ENCODE measurements around the gene ARHGEF33. TPM values are rescaled to one million over a fixed set of nuclear protein-coding genes. Genes with fewer than 3 reads are reported as not detected.

Gene ARHGEF33
- total RNA-seq, 2 experiments from 2014 or later: not detected

DNA sequence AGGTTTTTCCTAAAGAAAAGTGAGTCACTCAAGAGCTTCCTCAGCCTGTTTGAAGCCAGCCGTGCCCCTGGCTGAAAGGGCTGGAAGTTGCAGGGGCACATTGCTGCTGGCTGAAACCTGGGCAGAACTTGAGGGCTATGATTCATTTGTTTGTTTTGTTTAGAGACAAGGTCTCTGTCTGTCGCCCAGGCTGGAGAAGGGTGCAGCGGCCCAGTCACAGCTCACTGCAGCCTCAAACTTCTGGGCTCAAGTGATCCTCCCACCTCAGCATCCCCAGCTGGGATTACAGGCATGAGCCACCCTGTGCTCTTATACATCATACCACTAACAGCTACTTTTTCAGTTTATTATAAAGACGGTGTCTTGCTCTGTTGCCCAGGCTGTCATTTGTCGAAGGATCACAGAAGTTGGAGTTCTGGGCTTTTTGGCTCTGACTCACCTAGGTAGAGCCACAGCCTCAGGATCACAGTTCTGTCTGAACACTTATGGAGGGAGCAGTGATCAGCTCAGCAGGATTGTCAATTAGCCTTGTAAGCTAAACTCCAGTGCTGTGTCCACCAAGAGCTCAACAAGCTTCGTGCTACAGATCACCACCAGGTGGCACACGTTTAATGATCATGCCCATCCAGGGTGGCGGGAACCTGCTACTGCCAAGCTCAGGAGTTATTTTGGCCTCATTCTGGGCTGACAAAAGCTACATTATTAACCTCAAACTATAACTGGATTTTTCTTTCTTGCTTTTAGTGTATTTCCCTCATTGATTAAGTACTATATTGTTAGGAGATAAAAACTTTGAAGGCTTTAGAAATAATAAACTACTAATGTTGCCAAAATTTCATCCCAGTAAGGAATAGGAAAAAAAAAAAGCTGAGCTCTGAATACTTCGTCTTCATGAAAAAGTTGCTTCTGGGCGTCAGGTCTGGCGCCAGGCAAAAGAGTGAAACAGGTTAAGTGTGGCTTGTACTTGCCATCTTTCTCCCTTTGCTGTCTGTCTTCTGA lies 57.9 kb downstream of the ARHGEF33 start:
- CTCF ChIA-PET: interaction anchor here (0.6 to 5.1 kb wide), 38 partner anchors 7 to 297 kb away, joined by 3 to 86 read pairs (median 4); partner anchors contain the start of gene SOS1
- no peaks in the 10 kb centered on the region for H3K27me3 Mint-ChIP-seq (ENCODE audit: low read depth)
- intact Hi-C loops (cut with micrococcal nuclease): loop anchor here (1.0 to 10.0 kb wide), 4 partner anchors 111 to 787 kb away; no protein-coding TSS in a partner anchor
- H3K4me1 Mint-ChIP-seq (ENCODE audit: low read depth): no peaks in the 10 kb centered on the region
- no peaks in the 10 kb centered on the region for H3K36me3 Mint-ChIP-seq (ENCODE audit: low read depth)
- H3K27ac Mint-ChIP-seq: no peak overlapping the region
- H3K4me3 Mint-ChIP-seq: no peak overlapping the region
- peak; percentile 85 for DNase-seq
- H3K9me3 Mint-ChIP-seq: no peaks in the 10 kb centered on the region

DNA sequence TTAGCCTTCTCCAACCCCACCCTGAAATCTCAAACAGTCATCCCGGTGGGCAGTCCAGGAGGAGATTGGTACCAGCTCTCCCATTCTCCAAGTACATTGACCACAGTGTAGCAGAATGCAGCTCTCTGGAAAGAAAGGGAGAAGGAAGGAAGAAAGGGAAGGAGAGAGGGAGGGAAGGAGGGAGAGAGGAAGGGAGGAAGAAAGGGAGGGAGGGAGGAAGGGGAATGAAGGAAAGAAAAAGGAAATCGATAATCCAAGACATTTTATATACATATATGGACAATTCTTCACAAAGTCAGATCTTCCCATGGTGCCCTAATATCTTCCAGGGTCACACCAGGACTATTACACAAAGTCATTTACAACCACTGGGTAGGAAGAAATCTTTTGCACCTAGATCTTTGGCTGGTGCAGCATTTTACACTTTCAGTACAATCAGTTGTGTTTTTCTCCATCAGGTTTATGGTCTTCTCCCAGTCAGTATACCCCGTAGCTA lies 58.8 kb downstream of the ARHGEF33 start:
- H3K4me1 Mint-ChIP-seq (ENCODE audit: low read depth): no peaks in the 10 kb centered on the region
- no peaks in the 10 kb centered on the region for H3K9me3 Mint-ChIP-seq
- CTCF ChIA-PET: interaction anchor here (0.6 to 5.1 kb wide), 21 partner anchors 11 to 293 kb away, joined by 3 to 86 read pairs (median 5); no protein-coding TSS in a partner anchor
- H3K27ac Mint-ChIP-seq: no peak overlapping the region
- no peak for DNase-seq
- H3K27me3 Mint-ChIP-seq (ENCODE audit: low read depth): no peaks in the 10 kb centered on the region
- intact Hi-C loops (cut with micrococcal nuclease): loop anchor here (10.0 kb wide), 1 partner anchor 786 kb away; no protein-coding TSS in a partner anchor
- H3K36me3 Mint-ChIP-seq (ENCODE audit: low read depth): no peaks in the 10 kb centered on the region
- H3K4me3 Mint-ChIP-seq: no peak overlapping the region

DNA sequence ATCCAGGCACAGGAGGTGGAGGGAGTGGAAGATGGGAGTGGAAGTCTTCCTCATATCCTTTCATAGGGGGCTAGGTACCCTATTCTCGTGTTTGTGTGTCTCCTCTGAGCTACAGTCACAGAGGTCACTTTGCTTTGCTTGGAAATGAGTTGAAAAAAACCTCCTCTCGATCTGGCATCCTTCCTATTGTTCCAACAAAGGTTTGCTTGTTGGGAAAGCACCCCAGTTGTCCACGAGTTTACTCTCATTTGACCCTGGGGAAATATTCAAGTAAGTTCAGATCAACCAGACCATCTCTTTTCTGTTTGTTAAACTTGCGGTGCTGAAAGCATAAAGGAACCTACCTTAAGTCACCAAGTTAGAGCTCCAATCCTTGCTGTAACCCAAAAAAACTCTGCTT lies 59.3 kb downstream of the ARHGEF33 start:
- CTCF ChIA-PET: interaction anchor here (0.6 to 5.1 kb wide), 8 partner anchors 9 to 294 kb away, joined by 3 to 86 read pairs (median 4); no protein-coding TSS in a partner anchor
- Mint-ChIP-seq H3K9me3 (no peaks in the 10 kb centered on the region), H3K27ac (no peak overlapping the region), H3K27me3 (ENCODE audit: low read depth) (no peaks in the 10 kb centered on the region), H3K4me3 (no peak overlapping the region), H3K4me1 (ENCODE audit: low read depth) (no peaks in the 10 kb centered on the region), H3K36me3 (ENCODE audit: low read depth) (no peaks in the 10 kb centered on the region)
- no peak for DNase-seq
- intact Hi-C loops (cut with micrococcal nuclease): loop anchor here (10.0 kb wide), 1 partner anchor 786 kb away; no protein-coding TSS in a partner anchor

DNA sequence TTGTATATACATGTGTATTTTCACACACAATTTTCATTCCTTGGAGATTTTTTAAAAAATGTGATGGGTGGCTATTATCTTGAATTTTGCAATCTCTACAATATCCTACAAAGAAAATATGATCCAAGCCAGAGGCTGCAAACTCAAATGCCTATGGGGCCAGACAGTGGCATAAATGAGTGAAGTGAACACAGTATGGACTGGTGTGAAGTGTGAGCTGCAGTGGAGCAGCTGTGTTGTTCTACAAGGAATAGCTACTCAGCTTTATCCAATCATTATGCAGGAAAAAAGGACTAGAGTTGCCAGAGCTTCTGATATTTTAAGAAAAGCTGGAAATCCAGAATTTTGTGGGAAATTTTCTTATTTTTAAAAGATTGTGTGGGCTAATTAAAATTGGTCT lies 62.1 kb downstream of the ARHGEF33 start:
- Mint-ChIP-seq H3K36me3 (ENCODE audit: low read depth) (no peaks in the 10 kb centered on the region), H3K27ac (no peak overlapping the region), H3K9me3 (no peaks in the 10 kb centered on the region), H3K27me3 (ENCODE audit: low read depth) (peaks cover 2% of the 10 kb centered on the region), H3K4me3 (no peak overlapping the region), H3K4me1 (ENCODE audit: low read depth) (no peaks in the 10 kb centered on the region)
- CTCF ChIA-PET: interaction anchor here (1.1 kb wide), 1 partner anchor 278 kb away, joined by 3 read pairs; no protein-coding TSS in a partner anchor
- no peak for DNase-seq
- intact Hi-C loops (cut with micrococcal nuclease): no loop called here

DNA sequence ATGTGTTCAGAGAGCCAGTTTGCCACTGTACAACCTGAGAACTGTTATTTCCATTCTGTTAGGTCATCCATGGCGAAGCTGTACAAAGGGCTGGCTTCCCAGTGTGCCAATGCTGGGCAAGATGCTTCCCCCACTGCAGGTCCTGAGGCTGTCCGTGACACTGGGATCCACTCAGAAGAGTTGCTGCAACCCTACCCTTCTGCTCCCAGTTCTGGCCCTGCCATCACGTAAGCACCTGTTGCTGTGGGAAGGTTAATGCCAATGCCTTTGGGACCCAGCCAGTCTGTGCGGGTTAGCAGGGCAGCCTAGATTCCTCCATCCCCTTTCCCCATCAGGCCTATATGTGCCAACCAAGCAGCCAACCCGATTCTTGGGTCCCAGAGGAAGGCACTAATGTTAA lies 68.3 kb downstream of the ARHGEF33 start:
- Mint-ChIP-seq H3K9me3 (no peaks in the 10 kb centered on the region), H3K27ac (no peak overlapping the region), H3K4me3 (no peak overlapping the region), H3K4me1 (ENCODE audit: low read depth) (no peaks in the 10 kb centered on the region), H3K27me3 (ENCODE audit: low read depth) (peaks cover 14% of the 10 kb centered on the region), H3K36me3 (ENCODE audit: low read depth) (no peaks in the 10 kb centered on the region)
- intact Hi-C loops (cut with micrococcal nuclease): no loop called here
- CTCF ChIA-PET: interaction anchor here (2.5 kb wide), 1 partner anchor 11 kb away, joined by 11 read pairs; no protein-coding TSS in a partner anchor
- DNase-seq: no peak

DNA sequence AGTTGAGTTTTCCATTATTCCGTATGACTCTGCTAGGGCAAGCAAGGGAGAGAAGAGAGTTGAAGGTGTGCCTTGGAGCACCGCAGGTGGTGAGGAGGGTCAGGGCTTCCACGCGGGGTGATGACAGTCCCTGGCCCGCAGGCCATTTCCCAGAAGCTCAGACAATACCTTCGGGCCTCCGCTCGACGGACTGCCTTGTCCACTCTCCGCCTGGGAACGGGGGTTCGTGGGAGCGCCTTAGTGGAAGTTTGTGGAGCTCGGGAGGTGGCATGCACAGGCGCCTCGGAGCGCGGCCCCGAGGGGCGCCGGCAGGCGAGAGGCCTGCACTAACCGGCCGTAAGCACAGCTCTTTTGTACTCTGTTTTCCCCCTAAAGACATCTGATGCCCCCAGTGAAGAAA lies 69.8 kb downstream of the ARHGEF33 start:
- no peaks in the 10 kb centered on the region for H3K9me3 Mint-ChIP-seq
- H3K4me3 Mint-ChIP-seq: peak overlapping the region; percentile 45
- intact Hi-C loops (cut with micrococcal nuclease): no loop called here
- H3K36me3 Mint-ChIP-seq (ENCODE audit: low read depth): no peaks in the 10 kb centered on the region
- DNase-seq: no peak
- no peak overlapping the region for H3K27ac Mint-ChIP-seq
- CTCF ChIA-PET: interaction anchor here (1.0 to 1.6 kb wide), 3 partner anchors 11 to 270 kb away, joined by 3 to 7 read pairs (median 3); no protein-coding TSS in a partner anchor
- peaks cover 12% of the 10 kb centered on the region for H3K27me3 Mint-ChIP-seq (ENCODE audit: low read depth)
- H3K4me1 Mint-ChIP-seq (ENCODE audit: low read depth): no peaks in the 10 kb centered on the region

DNA sequence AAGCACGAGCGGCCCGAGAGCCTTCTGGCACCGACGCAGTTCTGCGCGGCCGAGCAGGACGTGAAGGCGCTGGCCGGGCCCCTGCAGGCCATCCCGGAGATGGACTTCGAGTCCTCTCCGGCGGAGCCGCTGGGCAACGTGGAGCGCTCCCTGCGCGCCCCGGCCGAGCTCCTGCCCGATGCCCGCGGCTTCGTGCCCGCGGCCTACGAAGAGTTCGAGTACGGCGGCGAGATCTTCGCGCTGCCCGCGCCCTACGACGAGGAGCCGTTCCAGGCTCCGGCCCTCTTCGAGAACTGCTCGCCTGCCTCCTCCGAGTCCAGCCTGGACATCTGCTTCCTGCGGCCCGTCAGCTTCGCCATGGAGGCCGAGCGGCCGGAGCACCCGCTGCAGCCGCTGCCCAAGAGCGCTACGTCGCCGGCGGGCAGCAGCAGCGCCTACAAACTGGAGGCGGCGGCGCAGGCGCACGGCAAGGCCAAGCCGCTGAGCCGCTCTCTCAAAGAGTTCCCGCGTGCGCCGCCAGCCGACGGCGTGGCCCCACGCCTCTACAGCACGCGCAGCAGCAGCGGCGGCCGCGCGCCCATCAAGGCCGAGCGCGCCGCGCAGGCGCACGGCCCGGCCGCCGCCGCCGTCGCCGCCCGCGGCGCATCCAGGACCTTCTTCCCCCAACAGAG lies 70.4 kb downstream of the ARHGEF33 start:
- CTCF ChIA-PET: interaction anchor here (1.0 to 1.6 kb wide), 3 partner anchors 12 to 269 kb away, joined by 3 to 7 read pairs (median 3); no protein-coding TSS in a partner anchor
- Mint-ChIP-seq H3K27ac (no peak overlapping the region), H3K4me1 (ENCODE audit: low read depth) (no peaks in the 10 kb centered on the region), H3K4me3 (peak overlapping the region; percentile 52), H3K27me3 (ENCODE audit: low read depth) (peaks cover 12% of the 10 kb centered on the region), H3K36me3 (ENCODE audit: low read depth) (no peaks in the 10 kb centered on the region), H3K9me3 (no peaks in the 10 kb centered on the region)
- intact Hi-C loops (cut with micrococcal nuclease): loop anchor here (5.0 kb wide), 1 partner anchor 267 kb away; no protein-coding TSS in a partner anchor
- peak; percentile 74 for DNase-seq

DNA sequence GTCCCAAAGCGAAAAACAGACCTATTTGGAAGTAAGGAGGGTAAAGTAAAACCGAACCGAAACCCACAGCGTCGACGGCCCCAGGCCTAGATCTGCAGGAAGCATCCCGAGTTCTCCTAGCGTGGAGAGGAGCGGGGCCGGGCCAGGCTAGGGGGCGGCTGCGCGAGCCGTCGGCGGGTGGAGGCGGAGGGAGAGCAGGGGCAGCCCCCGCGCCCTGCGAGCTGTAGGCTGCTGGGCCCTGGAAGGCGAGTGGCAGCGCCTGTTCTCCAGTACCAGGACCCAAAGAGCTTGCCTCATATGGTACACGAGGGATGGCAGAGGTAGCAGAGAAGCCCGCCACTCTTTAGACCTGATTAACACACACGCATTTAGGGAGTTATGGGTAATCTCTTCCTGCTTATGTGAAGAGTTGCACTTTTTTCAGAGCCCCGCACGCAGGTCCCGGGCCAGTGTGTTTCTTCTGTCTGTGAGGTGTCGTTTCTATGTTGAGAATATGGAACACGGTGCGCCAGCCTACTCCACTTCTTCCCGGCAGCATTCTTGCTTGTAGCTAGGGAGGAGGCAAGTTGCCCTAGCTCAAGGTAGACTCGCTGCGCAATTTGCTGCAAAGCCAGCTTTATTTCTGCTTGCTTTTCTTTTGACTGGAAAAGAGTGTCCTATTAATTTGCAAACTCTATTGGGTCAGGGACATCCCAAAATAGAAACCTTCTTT lies 71.1 kb downstream of the ARHGEF33 start:
- H3K27me3 Mint-ChIP-seq (ENCODE audit: low read depth): peaks cover 12% of the 10 kb centered on the region
- intact Hi-C loops (cut with micrococcal nuclease): loop anchor here (5.0 kb wide), 1 partner anchor 267 kb away; no protein-coding TSS in a partner anchor
- CTCF ChIA-PET: interaction anchor here (0.9 to 1.6 kb wide), 4 partner anchors 13 to 269 kb away, joined by 3 to 7 read pairs (median 7); no protein-coding TSS in a partner anchor
- DNase-seq: no peak
- H3K4me3 Mint-ChIP-seq: peak overlapping the region; percentile 28
- no peaks in the 10 kb centered on the region for H3K36me3 Mint-ChIP-seq (ENCODE audit: low read depth)
- no peaks in the 10 kb centered on the region for H3K9me3 Mint-ChIP-seq
- H3K4me1 Mint-ChIP-seq (ENCODE audit: low read depth): no peaks in the 10 kb centered on the region
- H3K27ac Mint-ChIP-seq: no peak overlapping the region

DNA sequence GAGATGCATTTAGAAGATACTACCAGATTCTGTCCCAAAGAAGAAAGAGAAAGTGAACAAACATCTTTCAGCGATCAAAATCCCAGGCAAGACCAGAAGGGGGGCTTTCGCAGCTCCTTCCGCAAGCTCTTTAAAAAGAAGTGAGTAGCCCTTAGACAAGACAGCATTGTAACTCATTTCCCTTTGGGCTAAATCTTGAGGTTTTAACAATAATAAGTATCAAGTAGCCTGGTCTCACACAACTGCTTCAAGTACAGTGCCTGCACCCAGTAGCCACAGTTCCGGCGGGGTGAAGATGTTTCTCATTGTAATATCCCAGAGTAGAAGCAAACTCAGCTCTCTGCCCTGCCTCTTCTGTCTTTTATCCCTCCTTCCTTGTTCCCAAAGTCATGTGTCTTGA lies 76.3 kb downstream of the ARHGEF33 start:
- Mint-ChIP-seq H3K36me3 (ENCODE audit: low read depth) (no peaks in the 10 kb centered on the region), H3K27me3 (ENCODE audit: low read depth) (peaks cover 8% of the 10 kb centered on the region), H3K4me1 (ENCODE audit: low read depth) (no peaks in the 10 kb centered on the region), H3K4me3 (no peak overlapping the region), H3K9me3 (no peaks in the 10 kb centered on the region), H3K27ac (no peak overlapping the region)
- intact Hi-C loops (cut with micrococcal nuclease): no loop called here
- DNase-seq: no peak
- CTCF ChIA-PET: no interaction called here

DNA sequence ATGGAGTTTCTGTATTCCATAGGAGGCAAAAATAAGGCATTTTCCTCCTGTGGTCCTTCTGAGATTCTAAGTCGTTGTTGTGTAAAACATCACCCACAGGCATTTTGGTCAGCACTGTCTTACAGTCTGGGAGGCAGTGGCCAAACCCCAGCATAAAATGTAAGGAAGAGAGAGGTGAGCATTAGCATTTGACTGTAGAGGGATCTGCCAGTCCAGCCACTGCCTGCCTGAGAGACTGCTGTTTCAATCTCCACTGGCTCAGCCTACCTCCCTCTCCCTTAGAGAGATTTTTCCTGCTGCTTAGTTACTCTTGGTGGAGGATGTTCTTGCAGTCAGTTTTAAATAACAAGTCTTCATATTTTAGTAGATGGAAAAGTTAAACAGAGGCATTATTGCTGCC lies 77.0 kb downstream of the ARHGEF33 start:
- no peak overlapping the region for H3K4me3 Mint-ChIP-seq
- intact Hi-C loops (cut with micrococcal nuclease): no loop called here
- no peak for DNase-seq
- H3K27ac Mint-ChIP-seq: no peak overlapping the region
- no peaks in the 10 kb centered on the region for H3K9me3 Mint-ChIP-seq
- CTCF ChIA-PET: no interaction called here
- H3K36me3 Mint-ChIP-seq (ENCODE audit: low read depth): no peaks in the 10 kb centered on the region
- no peaks in the 10 kb centered on the region for H3K4me1 Mint-ChIP-seq (ENCODE audit: low read depth)
- H3K27me3 Mint-ChIP-seq (ENCODE audit: low read depth): peaks cover 5% of the 10 kb centered on the region

DNA sequence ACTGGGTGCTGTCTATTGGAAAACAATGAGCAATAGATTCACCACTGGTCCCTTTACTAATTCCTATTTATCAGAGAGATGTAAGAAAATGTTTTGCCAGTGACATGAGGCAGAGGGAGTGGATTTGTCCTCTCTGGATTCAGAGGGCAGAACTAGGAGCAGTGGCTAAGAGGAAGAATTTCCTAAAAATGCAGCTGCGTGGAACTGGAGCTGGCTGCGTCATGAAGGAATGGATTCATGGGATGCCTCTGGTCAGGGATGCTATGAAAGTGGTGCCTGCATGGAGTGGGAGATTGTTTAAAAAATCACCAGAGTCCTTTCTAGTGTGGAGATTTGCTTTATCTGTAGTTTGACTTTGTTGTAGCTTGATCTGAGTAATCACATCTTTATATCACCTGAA lies 78.3 kb downstream of the ARHGEF33 start:
- no peak overlapping the region for H3K4me3 Mint-ChIP-seq
- CTCF ChIA-PET: no interaction called here
- intact Hi-C loops (cut with micrococcal nuclease): no loop called here
- H3K27ac Mint-ChIP-seq: no peak overlapping the region
- H3K36me3 Mint-ChIP-seq (ENCODE audit: low read depth): no peaks in the 10 kb centered on the region
- no peaks in the 10 kb centered on the region for H3K27me3 Mint-ChIP-seq (ENCODE audit: low read depth)
- no peaks in the 10 kb centered on the region for H3K4me1 Mint-ChIP-seq (ENCODE audit: low read depth)
- DNase-seq: no peak
- H3K9me3 Mint-ChIP-seq: no peaks in the 10 kb centered on the region
